ENCODE measurements around the gene HOMER1. TPM values are rescaled to one million over a fixed set of nuclear protein-coding genes. Genes with fewer than 3 reads are reported as not detected.

HOMER1 gene
- total and polyA plus RNA-seq, 2 of the 4 experiments (the other 2 are of a cell fraction): 1.9 to 6.8 TPM

GRCh38 chr5:79561525-79561893, 47.6 kb upstream of the HOMER1 start:
- Histone ChIP-seq H3K27me3 (ENCODE audit: control insufficient read depth, insufficient read depth, low read length) (no peaks in the 10 kb centered on the region), H3K18ac (ENCODE audit: low read depth, low read length) (peak overlapping the region; percentile 72; the same call in 1 of the 2 replicates), H3K36me3 (ENCODE audit: control insufficient read depth, insufficient read depth, low read length) (no peaks in the 10 kb centered on the region), H2BK120ac (ENCODE audit: low read depth, low read length) (peak overlapping the region; percentile 51), H2BK20ac (ENCODE audit: low read depth, low read length) (peak overlapping the region; percentile 72; the same call in 1 of the 2 replicates), H3K4ac (ENCODE audit: low read depth, low read length) (peak overlapping the region; percentile 74; the same call in 1 of the 2 replicates), H4K91ac (ENCODE audit: insufficient read depth, low read depth, low read length) (peak overlapping the region; percentile 30), H3K9ac (ENCODE audit: low read depth, low read length) (no peak overlapping the region), H3K4me1 (ENCODE audit: control insufficient read depth, insufficient read depth, low read length) (peaks cover 4% of the 10 kb centered on the region), H3K9me3 (ENCODE audit: control insufficient read depth, insufficient read depth, low read length) (no peaks in the 10 kb centered on the region), H4K5ac (ENCODE audit: low read depth, low read length) (peak overlapping the region; percentile 28; the same call in 1 of the 2 replicates), H3K23ac (ENCODE audit: low read depth, low read length) (no peak overlapping the region), H3K4me3 (ENCODE audit: insufficient read depth, low read depth, low read length) (no peak overlapping the region), H3K4me2 (ENCODE audit: low read depth, low read length) (no peak overlapping the region), H2AFZ (replicated peaks; ENCODE audit: low read length, poor library complexity) (no peak overlapping the region), H3K56ac (ENCODE audit: extremely low read depth, insufficient read depth, low read length) (no peak overlapping the region), H2BK5ac (ENCODE audit: low read depth, low read length, poor library complexity, severe bottlenecking) (no peak overlapping the region), H4K8ac (ENCODE audit: low read depth in 2 of 2, low read length in 2 of 2) (peak overlapping the region in 1 of 2 experiments; percentile 43; a peak in 1 of 4 replicates), H3K79me1 (ENCODE audit: low read depth in 1 of 2, low read length in 2 of 2) (no peaks in the 10 kb centered on the region), H3K9me1 (ENCODE audit: insufficient read depth, low read length) (0 out of 2 replicates have a peak, but pooled peaks cover 3% of the 10 kb centered on the region), H2AK5ac (ENCODE audit: low read depth, low read length) (peak overlapping the region; percentile 54; the same call in 1 of the 2 replicates), H4K20me1 (ENCODE audit: insufficient read depth, low read length) (no peaks in the 10 kb centered on the region), H3K14ac (replicated peaks; ENCODE audit: low read depth, low read length) (no peak overlapping the region), H3K27ac (ENCODE audit: insufficient read depth, low read length) (no peak overlapping the region), H2AK9ac (replicated peaks; ENCODE audit: low read depth, low read length, poor library complexity) (no peak overlapping the region), H2BK15ac (ENCODE audit: low read depth, low read length) (no peak overlapping the region)
- CTCF ChIA-PET: no interaction called here
- intact Hi-C loops (cut with micrococcal nuclease) (loop anchor here (2.0 kb wide), 1 partner anchor 51 kb away; the partner anchor contains the start of gene TENT2), in situ Hi-C loops (cut with MboI; ENCODE audit: low sequenced_read_pairs) (loop anchor here (10.0 kb wide), 1 partner anchor 293 kb away; no protein-coding TSS in a partner anchor), dilution Hi-C loops (cut with HindIII; ENCODE audit: low sequenced_read_pairs, unreplicated experiment) (no loop called here)
- WGBS, 2 experiments (ENCODE audit: extremely low coverage in 2 of 2, insufficient read length in 1 of 2): no CpG with 5 or more reads among the region's 3 CpGs
- DNase-seq (no peak), ATAC-seq (ENCODE audit: low read depth) (no peak)
- no peak for TF ChIP-seq RFX5 (IDR thresholded peaks at IDR 0.05; ENCODE audit: low read depth, low read length)
- no peak for TF ChIP-seq POLR2A (IDR thresholded peaks at IDR 0.05; ENCODE audit: low read depth, low read length)
- POLR2A ChIA-PET (ENCODE audit: unreplicated experiment): no interaction called here
- BruUV-seq (replicated peaks): no TSS peak
